Measurements from ENCODE around the gene MACF1.

The MACF1 gene

GRCh38 chr1:39392851-39393573 lies 188.5 kb downstream of the MACF1 start:
- no peak for DNase-seq (ENCODE audit: low read depth in 2 of 2)

- DNase-seq (ENCODE audit: low read depth in 2 of 2), result no peak
These were observed 189.2 kb downstream of the MACF1 start for GRCh38 chr1:39393645-39394044.

GRCh38 chr1:39394059-39394458 lies 189.6 kb downstream of the MACF1 start:
- no peak for DNase-seq (ENCODE audit: low read depth in 2 of 2)

GRCh38 chr1:39394598-39394997 lies 190.1 kb downstream of the MACF1 start:
- no peak for DNase-seq (ENCODE audit: low read depth in 2 of 2)

- DNase-seq (ENCODE audit: low read depth in 2 of 2), result no peak
These were observed 190.9 kb downstream of the MACF1 start for GRCh38 chr1:39395357-39395831.

- DNase-seq (ENCODE audit: low read depth in 2 of 2), result no peak
These were observed 192.2 kb downstream of the MACF1 start for GRCh38 chr1:39396671-39397070.

- no peak for DNase-seq (ENCODE audit: low read depth in 2 of 2)
These were observed 193.0 kb downstream of the MACF1 start for GRCh38 chr1:39397487-39397886.

GRCh38 chr1:39398278-39399021 lies 194.0 kb downstream of the MACF1 start:
- DNase-seq (ENCODE audit: low read depth in 2 of 2), result peak in 1 of 2 donors; percentile 15

GRCh38 chr1:39401106-39401505 lies 196.6 kb downstream of the MACF1 start:
- no peak for DNase-seq (ENCODE audit: low read depth in 2 of 2)

GRCh38 chr1:39404876-39405275 lies 200.4 kb downstream of the MACF1 start:
- DNase-seq (ENCODE audit: low read depth in 2 of 2), result no peak

GRCh38 chr1:39405358-39405757 lies 200.9 kb downstream of the MACF1 start:
- no peak for DNase-seq (ENCODE audit: low read depth in 2 of 2)

GRCh38 chr1:39406533-39407450 lies 202.3 kb downstream of the MACF1 start:
- DNase-seq (ENCODE audit: low read depth in 2 of 2), result no peak

GRCh38 chr1:39407510-39407895 lies 203.0 kb downstream of the MACF1 start:
- DNase-seq (ENCODE audit: low read depth in 2 of 2), result no peak

- no peak for DNase-seq (ENCODE audit: low read depth in 2 of 2)
These were observed 203.6 kb downstream of the MACF1 start for GRCh38 chr1:39407896-39408640.

GRCh38 chr1:39408641-39409054 lies 204.2 kb downstream of the MACF1 start:
- DNase-seq (ENCODE audit: low read depth in 2 of 2), result peak; percentile 70 to 79

GRCh38 chr1:39409055-39409816 lies 204.7 kb downstream of the MACF1 start:
- no peak for DNase-seq (ENCODE audit: low read depth in 2 of 2)

- peak; percentile 33 to 48 for DNase-seq (ENCODE audit: low read depth in 2 of 2)
These were observed 206.5 kb downstream of the MACF1 start for GRCh38 chr1:39410915-39411436.

- DNase-seq (ENCODE audit: low read depth in 2 of 2), result no peak
These were observed 207.3 kb downstream of the MACF1 start for GRCh38 chr1:39411526-39412478.

- no peak for DNase-seq (ENCODE audit: low read depth in 2 of 2)
These were observed 208.4 kb downstream of the MACF1 start for GRCh38 chr1:39412892-39413291.

Data from activated CD4-positive, alpha-beta T cell treated with anti-CD3 and anti-CD28 coated beads for 24 hours (primary cell).